Activated T-helper 2 cell treated with anti-CD3 and anti-CD28 coated beads, Interferon-gamma antibody, Interleukin-2, Interleukin-4, amounts not matched to agents 10 μg/mL and 5 μg/mL and 100 μg/mL, durations not matched to agents 14 hours and 24 hours and 36 hours (primary cell): Measurements from ENCODE around the gene C1orf35. TPM values are rescaled to one million over a fixed set of nuclear protein-coding genes. Genes with fewer than 3 reads are reported as not detected.

ENCODE experiments used
- DNase-seq: peaks from one replicate; pipeline ENCODE4 v3.0.0; 2021; ENCODE audit warnings: low spot score
- H3K27ac Mint-ChIP-seq: one replicate; pipeline ENCODE4 v1.8.0; 2021; ENCODE audit warnings: mixed read lengths
- H3K27me3 Mint-ChIP-seq: one replicate; pipeline ENCODE4 v1.8.0; 2021; ENCODE audit warnings: low read depth, mixed read lengths
- H3K36me3 Mint-ChIP-seq: one replicate; pipeline ENCODE4 v1.8.0; 2021; ENCODE audit warnings: low read depth, mixed read lengths
- H3K4me1 Mint-ChIP-seq: one replicate; pipeline ENCODE4 v1.8.0; 2021; ENCODE audit warnings: low read depth, mixed read lengths
- H3K4me3 Mint-ChIP-seq: one replicate; pipeline ENCODE4 v1.8.0; 2021; ENCODE audit warnings: low read depth, mild to moderate bottlenecking, moderate library complexity, mixed read lengths
- H3K9me3 Mint-ChIP-seq: one replicate; pipeline ENCODE4 v1.8.0; 2021; ENCODE audit warnings: mixed read lengths
- intact Hi-C: fragments of 100-400 bp; cut with micrococcal nuclease; formaldehyde crosslinking; loops from one replicate; pipeline ENCODE4 v1.15.1; 2023
- total RNA-seq: library from RNA; stranded (reverse); gene quantifications from 2 replicates; pipeline ENCODE4 v1.2.3, GENCODE V29; 2022

Gene C1orf35
- total RNA-seq, 1 donor from 2014 or later = 24.5 TPM

DNA sequence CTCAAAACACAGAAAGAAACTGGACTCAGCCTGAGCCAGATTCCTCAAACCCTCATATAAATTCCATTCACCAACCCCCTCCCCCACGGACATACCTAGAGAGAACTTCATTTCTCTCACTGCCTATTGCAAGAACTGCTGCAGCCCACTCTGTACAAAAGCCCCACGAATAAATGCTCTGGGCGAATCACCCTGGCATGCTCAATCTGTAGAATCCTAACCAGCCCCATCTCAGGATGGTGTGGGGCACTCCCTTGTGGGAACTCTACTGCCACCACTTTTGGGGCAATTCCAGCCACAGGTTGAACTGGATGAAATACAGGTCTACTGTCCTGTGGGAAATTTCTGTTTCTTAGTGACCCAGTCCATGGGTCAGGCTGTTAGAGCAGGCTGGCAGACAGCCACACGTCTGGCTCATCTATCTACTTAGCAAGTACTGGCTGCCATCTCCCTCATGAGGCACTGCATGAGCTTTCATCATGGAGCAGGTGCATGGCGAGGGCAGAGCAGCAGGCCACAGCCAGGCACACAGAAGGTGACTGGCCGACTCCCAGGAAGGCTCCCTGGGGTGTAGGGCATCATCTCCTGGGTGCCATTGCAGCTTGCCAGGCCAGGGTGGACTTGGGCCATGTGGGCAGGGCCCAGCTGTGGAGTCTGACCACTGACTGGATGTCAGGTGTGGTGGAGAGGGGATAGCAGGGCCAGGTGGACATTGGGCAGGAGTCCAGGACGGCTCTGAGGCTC, 1.6 kb upstream of the C1orf35 start:
- H3K9me3 Mint-ChIP-seq = no peaks in the 10 kb centered on the region
- H3K4me3 Mint-ChIP-seq = peak overlapping the region; percentile 69
- intact Hi-C loops = loop anchor here (10.0 kb wide), 2 partner anchors 300 to 370 kb away; partner anchors contain the start of genes JMJD4, SNAP47 and TRIM11
- peak overlapping the region; percentile 73 for H3K27ac Mint-ChIP-seq
- peaks cover 29% of the 10 kb centered on the region for H3K4me1 Mint-ChIP-seq
- peaks cover 29% of the 10 kb centered on the region for H3K36me3 Mint-ChIP-seq
- DNase-seq = no peak
- no peaks in the 10 kb centered on the region for H3K27me3 Mint-ChIP-seq

DNA sequence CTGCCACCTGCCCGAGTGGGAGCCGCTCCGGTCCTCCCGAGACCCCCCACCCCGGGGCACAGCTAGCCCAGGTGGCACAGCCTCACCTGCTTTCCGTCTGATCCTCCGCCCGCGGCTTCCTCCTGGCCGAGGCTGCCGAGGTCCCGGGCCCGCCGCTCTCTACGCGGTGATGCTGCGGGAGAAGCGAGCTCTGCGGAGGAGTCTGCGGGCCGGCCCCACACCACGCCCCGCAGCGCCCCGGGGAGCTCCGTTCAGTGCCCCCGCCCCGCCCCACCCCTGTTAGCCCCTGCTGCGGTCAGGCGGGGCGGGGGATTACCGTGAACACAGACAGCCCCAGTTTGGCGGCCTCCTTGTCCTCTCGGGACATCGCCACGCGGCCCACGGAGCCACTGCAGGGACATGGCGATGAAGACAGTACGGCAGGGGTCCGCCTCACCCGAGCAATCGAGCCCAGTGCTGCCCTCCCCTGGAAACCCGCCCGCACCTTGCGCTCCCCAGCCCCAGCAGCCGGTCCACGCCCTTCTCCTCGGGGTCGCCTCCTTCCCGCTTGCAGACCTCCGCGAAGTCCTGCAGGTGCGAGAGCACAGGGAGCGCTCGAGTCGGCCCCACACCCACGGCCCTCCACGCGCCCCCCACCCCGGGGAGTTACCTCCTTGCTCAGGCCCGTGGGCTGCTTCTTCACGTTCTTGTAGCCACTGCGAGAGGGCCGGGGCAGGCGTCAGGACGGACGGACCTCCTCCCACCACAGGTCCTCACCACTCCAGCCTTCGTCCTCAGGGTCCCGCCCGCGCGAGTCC, 933 bp downstream of the C1orf35 start:
- Mint-ChIP-seq H3K4me3 (peak overlapping the region; percentile 77), H3K4me1 (peaks cover 22% of the 10 kb centered on the region), H3K36me3 (peaks cover 52% of the 10 kb centered on the region), H3K27me3 (no peaks in the 10 kb centered on the region), H3K27ac (peak overlapping the region; percentile 46), H3K9me3 (no peaks in the 10 kb centered on the region)
- intact Hi-C loops = loop anchor here (10.0 kb wide), 2 partner anchors 303 to 367 kb away; partner anchors contain the start of genes JMJD4, SNAP47 and TRIM11
- peak; percentile 47 for DNase-seq

DNA sequence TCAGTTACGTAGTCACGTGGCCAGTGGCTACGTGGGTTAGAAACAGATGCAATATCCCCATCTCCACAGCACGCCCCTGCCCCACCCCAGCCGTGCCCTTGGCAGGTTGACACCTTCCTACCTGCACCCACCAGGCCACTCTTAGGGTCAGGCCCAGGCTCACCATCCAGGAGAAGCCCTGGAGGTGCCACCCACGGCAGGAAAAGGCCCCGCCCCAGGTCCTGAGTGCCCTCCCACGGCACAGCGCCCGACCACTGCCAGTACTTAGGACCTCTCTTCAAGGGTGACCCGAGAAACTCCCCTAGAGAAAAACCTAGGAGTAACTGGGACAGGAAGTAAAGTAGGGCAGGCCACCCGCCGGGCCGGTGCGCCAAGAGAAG, 1.5 kb downstream of the C1orf35 start:
- DNase-seq = no peak

DNA sequence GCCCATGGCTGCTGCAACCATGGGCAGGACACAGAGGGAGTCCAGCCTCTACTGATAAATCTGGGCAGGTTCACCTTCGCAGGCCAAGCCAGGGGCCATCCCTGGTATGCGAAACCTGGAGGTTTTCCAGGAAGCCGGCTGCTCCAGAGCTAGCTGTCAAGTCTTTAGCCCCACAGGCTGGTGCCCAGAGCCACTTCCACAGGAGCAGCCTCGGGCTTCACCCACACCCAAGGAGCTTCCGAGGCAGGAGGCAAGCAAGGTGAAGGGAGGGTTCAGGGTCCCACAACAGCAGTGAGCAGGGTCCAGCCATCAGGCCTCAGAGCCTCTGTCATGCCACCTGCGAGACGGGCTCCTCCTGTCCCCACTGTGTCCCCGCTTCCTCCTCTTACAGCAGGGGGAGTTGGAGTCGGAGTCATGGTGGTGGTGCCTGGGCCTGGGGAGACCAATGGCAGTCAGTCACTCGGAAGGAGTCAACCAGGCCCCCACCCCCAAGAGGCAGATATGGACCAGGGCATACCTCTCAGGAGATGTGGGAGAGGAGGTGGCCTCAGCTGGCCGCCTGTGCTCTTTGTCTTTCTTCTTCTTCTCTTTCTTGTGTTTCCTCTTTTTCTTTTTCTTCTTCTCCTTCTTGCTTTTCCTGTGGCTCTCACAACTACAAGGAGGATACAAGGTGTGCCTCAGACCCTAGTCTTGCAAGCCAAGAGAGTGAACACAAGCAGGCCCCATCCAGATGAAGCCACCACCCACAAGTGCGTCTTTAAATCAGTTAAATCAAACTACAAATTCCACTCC, 2.1 kb downstream of the C1orf35 start:
- Mint-ChIP-seq H3K27ac (peak overlapping the region; percentile 68), H3K9me3 (no peaks in the 10 kb centered on the region), H3K36me3 (peaks cover 54% of the 10 kb centered on the region), H3K4me3 (peak overlapping the region; percentile 61), H3K4me1 (peaks cover 19% of the 10 kb centered on the region), H3K27me3 (no peaks in the 10 kb centered on the region)
- no peak for DNase-seq
- intact Hi-C loops = loop anchor here (10.0 kb wide), 2 partner anchors 304 to 366 kb away; partner anchors contain the start of genes JMJD4, SNAP47 and TRIM11

More for the DNA sequence above, 1.5 kb downstream of the C1orf35 start:
- intact Hi-C loops = loop anchor here (10.0 kb wide), 2 partner anchors 303 to 367 kb away; partner anchors contain the start of genes JMJD4, SNAP47 and TRIM11
- peaks cover 22% of the 10 kb centered on the region for H3K4me1 Mint-ChIP-seq
- H3K27ac Mint-ChIP-seq = peak overlapping the region; percentile 68
- no peaks in the 10 kb centered on the region for H3K9me3 Mint-ChIP-seq
- H3K27me3 Mint-ChIP-seq = no peaks in the 10 kb centered on the region
- H3K4me3 Mint-ChIP-seq = peak overlapping the region; percentile 61
- peaks cover 52% of the 10 kb centered on the region for H3K36me3 Mint-ChIP-seq

DNA sequence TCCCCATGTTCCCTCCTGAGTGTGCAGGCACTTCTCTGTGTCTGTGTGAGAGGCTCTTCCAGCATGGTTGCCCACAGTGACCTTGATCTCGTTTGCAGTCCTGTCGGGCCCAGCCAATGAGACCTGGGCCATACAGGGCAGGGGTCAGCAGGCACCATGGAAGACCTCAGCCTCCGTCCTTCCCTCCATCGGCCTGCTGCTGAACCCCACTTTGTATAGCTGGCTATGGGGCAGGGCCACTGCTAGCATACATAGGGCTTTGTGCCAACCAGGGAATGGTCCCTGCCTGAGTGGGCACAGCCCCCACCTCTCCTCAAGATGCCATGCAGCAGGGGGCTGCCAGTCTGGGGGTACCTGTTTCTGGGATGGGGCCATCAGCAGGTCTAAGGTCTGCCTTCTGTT, 3.8 kb downstream of the C1orf35 start:
- peaks cover 68% of the 10 kb centered on the region for H3K36me3 Mint-ChIP-seq
- H3K4me3 Mint-ChIP-seq = no peak overlapping the region
- H3K4me1 Mint-ChIP-seq = peaks cover 18% of the 10 kb centered on the region
- no peaks in the 10 kb centered on the region for H3K27me3 Mint-ChIP-seq
- no peak overlapping the region for H3K27ac Mint-ChIP-seq
- intact Hi-C loops = no loop called here
- DNase-seq = no peak
- H3K9me3 Mint-ChIP-seq = peaks cover 13% of the 10 kb centered on the region

GRCh38 chr1:228098323-228098931, 4.7 kb downstream of the C1orf35 start:
- H3K4me1 Mint-ChIP-seq = peaks cover 10% of the 10 kb centered on the region
- no peaks in the 10 kb centered on the region for H3K27me3 Mint-ChIP-seq
- peaks cover 74% of the 10 kb centered on the region for H3K36me3 Mint-ChIP-seq
- peaks cover 17% of the 10 kb centered on the region for H3K9me3 Mint-ChIP-seq
- no peak overlapping the region for H3K27ac Mint-ChIP-seq
- H3K4me3 Mint-ChIP-seq = no peak overlapping the region
- DNase-seq = no peak
- intact Hi-C loops = no loop called here

GRCh38 chr1:228097333-228098081, 5.6 kb downstream of the C1orf35 start:
- H3K4me1 Mint-ChIP-seq = peaks cover 8% of the 10 kb centered on the region
- no peak overlapping the region for H3K4me3 Mint-ChIP-seq
- no peak for DNase-seq
- H3K27me3 Mint-ChIP-seq = no peaks in the 10 kb centered on the region
- intact Hi-C loops = no loop called here
- H3K27ac Mint-ChIP-seq = no peak overlapping the region
- peaks cover 17% of the 10 kb centered on the region for H3K9me3 Mint-ChIP-seq
- H3K36me3 Mint-ChIP-seq = peaks cover 84% of the 10 kb centered on the region

GRCh38 chr1:228096416-228097332, 6.5 kb downstream of the C1orf35 start:
- intact Hi-C loops = no loop called here
- H3K9me3 Mint-ChIP-seq = peaks cover 17% of the 10 kb centered on the region
- H3K4me1 Mint-ChIP-seq = peaks cover 8% of the 10 kb centered on the region
- H3K36me3 Mint-ChIP-seq = peaks cover 92% of the 10 kb centered on the region
- H3K4me3 Mint-ChIP-seq = no peak overlapping the region
- no peaks in the 10 kb centered on the region for H3K27me3 Mint-ChIP-seq
- no peak overlapping the region for H3K27ac Mint-ChIP-seq
- DNase-seq = no peak

GRCh38 chr1:228095938-228096337, 7.2 kb downstream of the C1orf35 start:
- H3K36me3 Mint-ChIP-seq = peaks cover 92% of the 10 kb centered on the region
- H3K27ac Mint-ChIP-seq = no peak overlapping the region
- no peak for DNase-seq

GRCh38 chr1:228095161-228095560, 8.0 kb downstream of the C1orf35 start:
- intact Hi-C loops = no loop called here
- Mint-ChIP-seq H3K27ac (no peak overlapping the region), H3K4me1 (peaks cover 13% of the 10 kb centered on the region), H3K36me3 (peaks cover 94% of the 10 kb centered on the region), H3K4me3 (no peak overlapping the region), H3K27me3 (no peaks in the 10 kb centered on the region), H3K9me3 (peaks cover 17% of the 10 kb centered on the region)
- no peak for DNase-seq

More at GRCh38 chr1:228095938-228096337, 7.2 kb downstream of the C1orf35 start:
- no peak overlapping the region for H3K4me3 Mint-ChIP-seq
- intact Hi-C loops = no loop called here
- no peaks in the 10 kb centered on the region for H3K27me3 Mint-ChIP-seq
- H3K9me3 Mint-ChIP-seq = peaks cover 17% of the 10 kb centered on the region
- peaks cover 11% of the 10 kb centered on the region for H3K4me1 Mint-ChIP-seq
